ENCODE data around the gene GRK5. TPM values are rescaled to one million over a fixed set of nuclear protein-coding genes. Genes with fewer than 3 reads are reported as not detected.

The GRK5 gene
- total RNA-seq, 1 donor from 2014 or later, result 12.5 TPM

DNA sequence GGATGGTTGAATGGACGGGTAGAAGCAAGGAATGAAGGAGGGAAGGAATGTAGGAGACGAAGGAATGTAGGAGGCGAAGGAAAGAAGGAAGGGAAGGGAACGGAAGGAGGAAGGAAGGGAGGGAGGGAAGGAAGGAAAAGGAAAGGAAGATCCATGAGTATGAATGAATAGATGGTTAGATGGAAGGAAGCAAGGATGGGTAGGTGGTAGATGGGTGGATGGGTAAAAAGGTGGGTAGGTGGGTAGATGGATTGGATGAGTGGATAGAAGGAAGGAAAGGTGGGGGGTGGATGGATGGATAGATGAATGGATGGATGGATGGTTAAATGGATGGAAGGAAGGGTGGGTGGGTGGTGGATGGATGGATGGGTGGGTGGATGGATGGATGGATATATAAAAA lies 257.7 kb downstream of the GRK5 start:
- no peak overlapping the region for H3K4me3 ChIP-seq (ENCODE audit: low read length in 3 of 3)
- H3K9ac ChIP-seq (ENCODE audit: low read depth in 1 of 3, low read length in 3 of 3), result no peak overlapping the region
- no peaks in the 10 kb centered on the region for H3K36me3 ChIP-seq (ENCODE audit: control insufficient read depth in 3 of 3, insufficient read depth in 3 of 3, low read length in 3 of 3)
- H3K27me3 ChIP-seq (ENCODE audit: control insufficient read depth in 3 of 3, insufficient read depth in 3 of 3, low read length in 3 of 3), result peaks cover 0 to 5% (median 4%) of the 10 kb centered on the region in 3 donors
- no peak overlapping the region for H3K27ac ChIP-seq (ENCODE audit: low read depth, low read length)
- peaks cover 0 to 6% (median 0%) of the 10 kb centered on the region in 3 donors for H3K4me1 ChIP-seq (ENCODE audit: control insufficient read depth in 3 of 3, insufficient read depth in 3 of 3, low read length in 3 of 3)
- H3K9me3 ChIP-seq (ENCODE audit: control insufficient read depth in 3 of 3, low read length in 3 of 3), result no peaks in the 10 kb centered on the region

- Histone ChIP-seq H3K4me1 (ENCODE audit: control insufficient read depth in 3 of 3, insufficient read depth in 3 of 3, low read length in 3 of 3) (peaks cover 0 to 6% (median 0%) of the 10 kb centered on the region in 3 donors), H3K27ac (ENCODE audit: low read depth, low read length) (no peak overlapping the region), H3K36me3 (ENCODE audit: control insufficient read depth in 3 of 3, insufficient read depth in 3 of 3, low read length in 3 of 3) (no peaks in the 10 kb centered on the region), H3K4me3 (ENCODE audit: low read length in 3 of 3) (no peak overlapping the region), H3K9me3 (ENCODE audit: control insufficient read depth in 3 of 3, low read length in 3 of 3) (no peaks in the 10 kb centered on the region), H3K27me3 (ENCODE audit: control insufficient read depth in 3 of 3, insufficient read depth in 3 of 3, low read length in 3 of 3) (peaks cover 0 to 5% (median 4%) of the 10 kb centered on the region in 3 donors), H3K9ac (ENCODE audit: low read depth in 1 of 3, low read length in 3 of 3) (no peak overlapping the region)
These were observed 258.7 kb downstream of the GRK5 start for GRCh38 chr10:119466076-119466475.

DNA sequence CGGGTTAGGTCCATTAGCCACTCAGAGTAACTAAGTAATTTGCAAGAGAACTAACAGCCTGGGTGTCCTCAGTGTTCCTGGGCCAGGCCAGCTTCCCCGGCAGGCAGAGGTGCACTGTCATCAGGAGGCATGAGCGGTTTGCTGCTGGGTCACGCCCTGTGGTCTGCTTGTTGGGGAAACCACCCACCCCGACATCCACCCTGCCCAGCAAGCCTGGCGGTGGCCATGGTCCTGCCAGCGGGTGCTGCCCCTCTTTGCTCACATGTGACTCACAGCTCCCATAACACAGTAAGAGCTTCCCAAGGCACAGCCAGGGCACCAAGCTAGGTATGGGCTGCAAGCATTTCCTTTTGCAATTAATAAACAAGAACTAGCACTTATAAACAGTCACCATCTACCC lies 259.3 kb downstream of the GRK5 start:
- H3K4me1 ChIP-seq (ENCODE audit: control insufficient read depth in 3 of 3, insufficient read depth in 3 of 3, low read length in 3 of 3), result peaks cover 0 to 6% (median 0%) of the 10 kb centered on the region in 3 donors
- H3K4me3 ChIP-seq (ENCODE audit: low read length in 3 of 3), result no peak overlapping the region
- no peak overlapping the region for H3K9ac ChIP-seq (ENCODE audit: low read depth in 1 of 3, low read length in 3 of 3)
- H3K9me3 ChIP-seq (ENCODE audit: control insufficient read depth in 3 of 3, low read length in 3 of 3), result no peaks in the 10 kb centered on the region
- H3K27me3 ChIP-seq (ENCODE audit: control insufficient read depth in 3 of 3, insufficient read depth in 3 of 3, low read length in 3 of 3), result peaks cover 0 to 5% (median 4%) of the 10 kb centered on the region in 3 donors
- H3K27ac ChIP-seq (ENCODE audit: low read depth, low read length), result no peak overlapping the region
- no peaks in the 10 kb centered on the region for H3K36me3 ChIP-seq (ENCODE audit: control insufficient read depth in 3 of 3, insufficient read depth in 3 of 3, low read length in 3 of 3)

DNA sequence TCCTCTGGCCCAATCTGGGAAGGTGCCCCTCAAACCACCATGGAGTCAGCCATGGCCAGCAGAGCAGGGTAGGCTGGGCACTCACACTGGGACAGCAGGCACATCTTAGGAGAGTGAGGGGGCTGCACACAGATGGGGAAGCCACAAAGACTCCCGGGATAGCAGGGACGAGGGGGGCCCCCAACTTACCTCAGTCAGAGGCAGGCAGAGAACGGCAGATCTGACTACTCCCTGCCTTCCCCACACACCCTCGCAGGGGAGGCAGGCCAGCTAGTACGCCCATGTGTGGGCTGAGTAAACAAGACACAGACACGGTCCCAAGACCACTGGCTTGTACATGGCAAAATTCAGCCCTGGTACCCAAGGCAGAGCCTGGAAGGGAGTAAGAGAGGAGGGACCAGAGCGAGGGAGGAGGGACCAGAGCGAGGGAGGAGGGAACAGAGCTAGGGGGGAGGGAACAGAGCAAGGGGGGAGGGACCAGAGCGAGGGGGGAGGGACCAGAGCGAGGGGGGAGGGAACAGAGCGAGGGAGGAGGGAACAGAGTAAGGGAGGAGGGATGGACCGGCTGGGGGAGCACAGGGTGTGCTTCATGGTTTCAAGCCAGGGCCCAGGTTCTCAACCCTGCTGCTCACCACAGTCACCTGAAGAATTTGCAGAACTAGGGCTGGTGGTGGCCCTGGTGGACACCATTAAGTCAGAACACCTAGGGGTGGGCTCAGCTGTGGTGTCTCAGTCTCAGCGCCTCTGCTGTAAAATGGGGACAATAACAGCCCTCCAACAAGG lies 261.4 kb downstream of the GRK5 start:
- H3K9ac ChIP-seq (ENCODE audit: low read depth in 1 of 3, low read length in 3 of 3), result no peak overlapping the region
- H3K36me3 ChIP-seq (ENCODE audit: control insufficient read depth in 3 of 3, insufficient read depth in 3 of 3, low read length in 3 of 3), result no peaks in the 10 kb centered on the region
- H3K4me3 ChIP-seq (ENCODE audit: low read length in 3 of 3), result no peak overlapping the region
- peaks cover 0 to 6% (median 0%) of the 10 kb centered on the region in 3 donors for H3K4me1 ChIP-seq (ENCODE audit: control insufficient read depth in 3 of 3, insufficient read depth in 3 of 3, low read length in 3 of 3)
- H3K27ac ChIP-seq (ENCODE audit: low read depth, low read length), result no peak overlapping the region
- peaks cover 0 to 5% (median 4%) of the 10 kb centered on the region in 3 donors for H3K27me3 ChIP-seq (ENCODE audit: control insufficient read depth in 3 of 3, insufficient read depth in 3 of 3, low read length in 3 of 3)
- no peaks in the 10 kb centered on the region for H3K9me3 ChIP-seq (ENCODE audit: control insufficient read depth in 3 of 3, low read length in 3 of 3)

DNA sequence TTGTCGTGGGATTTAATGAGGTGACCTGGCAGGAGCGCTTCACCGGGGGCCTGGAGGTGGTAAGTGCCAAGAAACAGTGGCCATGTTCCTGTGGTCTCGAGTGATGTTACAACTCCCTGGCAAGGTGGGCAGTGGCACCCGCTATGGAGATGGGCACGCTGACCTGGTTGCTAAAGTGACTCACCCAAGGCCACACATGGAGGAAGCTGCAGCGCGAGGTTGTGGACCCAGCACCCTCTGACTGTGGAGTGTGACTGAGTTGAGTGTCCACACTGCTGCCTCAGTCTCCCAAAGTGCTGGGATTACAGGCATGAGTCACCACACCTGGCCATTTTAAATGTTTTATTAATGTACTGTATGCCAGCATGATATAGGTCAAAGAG lies 261.9 kb downstream of the GRK5 start:
- H3K36me3 ChIP-seq (ENCODE audit: control insufficient read depth in 3 of 3, insufficient read depth in 3 of 3, low read length in 3 of 3), result no peaks in the 10 kb centered on the region
- no peak overlapping the region for H3K4me3 ChIP-seq (ENCODE audit: low read length in 3 of 3)
- H3K27me3 ChIP-seq (ENCODE audit: control insufficient read depth in 3 of 3, insufficient read depth in 3 of 3, low read length in 3 of 3), result peaks cover 0 to 5% (median 4%) of the 10 kb centered on the region in 3 donors
- H3K27ac ChIP-seq (ENCODE audit: low read depth, low read length), result no peak overlapping the region
- H3K4me1 ChIP-seq (ENCODE audit: control insufficient read depth in 3 of 3, insufficient read depth in 3 of 3, low read length in 3 of 3), result peaks cover 0 to 6% (median 0%) of the 10 kb centered on the region in 3 donors
- no peaks in the 10 kb centered on the region for H3K9me3 ChIP-seq (ENCODE audit: control insufficient read depth in 3 of 3, low read length in 3 of 3)
- H3K9ac ChIP-seq (ENCODE audit: low read depth in 1 of 3, low read length in 3 of 3), result no peak overlapping the region

DNA sequence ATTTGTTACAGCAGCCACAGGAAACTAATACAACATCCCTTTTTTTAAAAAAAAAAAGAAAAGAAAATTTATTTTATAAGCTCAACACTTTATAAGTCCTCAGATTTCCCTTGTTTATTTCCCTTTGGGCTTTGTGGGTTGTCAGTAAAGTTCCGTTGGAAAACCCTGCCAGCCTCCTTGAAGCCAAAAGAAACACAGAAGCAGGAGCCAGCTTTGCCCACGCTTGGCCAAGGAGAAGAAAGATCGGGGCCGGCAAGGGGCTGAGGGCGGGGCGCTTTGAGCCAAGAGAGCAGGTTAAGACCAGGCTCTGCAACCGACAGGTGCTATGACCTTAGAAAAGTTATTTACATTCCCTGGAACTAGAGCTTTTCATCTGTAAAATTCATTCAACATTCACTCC lies 262.5 kb downstream of the GRK5 start:
- Histone ChIP-seq H3K9ac (ENCODE audit: low read depth in 1 of 3, low read length in 3 of 3) (no peak overlapping the region), H3K27ac (ENCODE audit: low read depth, low read length) (no peak overlapping the region), H3K36me3 (ENCODE audit: control insufficient read depth in 3 of 3, insufficient read depth in 3 of 3, low read length in 3 of 3) (no peaks in the 10 kb centered on the region), H3K9me3 (ENCODE audit: control insufficient read depth in 3 of 3, low read length in 3 of 3) (no peaks in the 10 kb centered on the region), H3K27me3 (ENCODE audit: control insufficient read depth in 3 of 3, insufficient read depth in 3 of 3, low read length in 3 of 3) (peaks cover 0 to 5% (median 4%) of the 10 kb centered on the region in 3 donors), H3K4me1 (ENCODE audit: control insufficient read depth in 3 of 3, insufficient read depth in 3 of 3, low read length in 3 of 3) (peaks cover 0 to 6% (median 0%) of the 10 kb centered on the region in 3 donors), H3K4me3 (ENCODE audit: low read length in 3 of 3) (no peak overlapping the region)

- Histone ChIP-seq H3K4me1 (ENCODE audit: control insufficient read depth in 3 of 3, insufficient read depth in 3 of 3, low read length in 3 of 3) (peaks cover 0 to 4% (median 0%) of the 10 kb centered on the region in 3 donors), H3K27ac (ENCODE audit: low read depth, low read length) (no peak overlapping the region), H3K27me3 (ENCODE audit: control insufficient read depth in 3 of 3, insufficient read depth in 3 of 3, low read length in 3 of 3) (peaks cover 0 to 7% (median 2%) of the 10 kb centered on the region in 3 donors), H3K4me3 (ENCODE audit: low read length in 3 of 3) (no peak overlapping the region), H3K36me3 (ENCODE audit: control insufficient read depth in 3 of 3, insufficient read depth in 3 of 3, low read length in 3 of 3) (no peaks in the 10 kb centered on the region), H3K9me3 (ENCODE audit: control insufficient read depth in 3 of 3, low read length in 3 of 3) (no peaks in the 10 kb centered on the region), H3K9ac (ENCODE audit: low read depth in 1 of 3, low read length in 3 of 3) (no peak overlapping the region)
These were observed 263.7 kb downstream of the GRK5 start for GRCh38 chr10:119470920-119471702.

- Histone ChIP-seq H3K9ac (ENCODE audit: low read depth in 1 of 3, low read length in 3 of 3) (no peak overlapping the region), H3K27me3 (ENCODE audit: control insufficient read depth in 3 of 3, insufficient read depth in 3 of 3, low read length in 3 of 3) (peaks cover 3 to 14% (median 14%) of the 10 kb centered on the region in 3 donors), H3K36me3 (ENCODE audit: control insufficient read depth in 3 of 3, insufficient read depth in 3 of 3, low read length in 3 of 3) (no peaks in the 10 kb centered on the region), H3K27ac (ENCODE audit: low read depth, low read length) (no peak overlapping the region), H3K9me3 (ENCODE audit: control insufficient read depth in 3 of 3, low read length in 3 of 3) (no peaks in the 10 kb centered on the region), H3K4me1 (ENCODE audit: control insufficient read depth in 3 of 3, insufficient read depth in 3 of 3, low read length in 3 of 3) (no peaks in the 10 kb centered on the region), H3K4me3 (ENCODE audit: low read length in 3 of 3) (no peak overlapping the region)
These were observed 266.4 kb downstream of the GRK5 start for GRCh38 chr10:119473771-119474170.

DNA sequence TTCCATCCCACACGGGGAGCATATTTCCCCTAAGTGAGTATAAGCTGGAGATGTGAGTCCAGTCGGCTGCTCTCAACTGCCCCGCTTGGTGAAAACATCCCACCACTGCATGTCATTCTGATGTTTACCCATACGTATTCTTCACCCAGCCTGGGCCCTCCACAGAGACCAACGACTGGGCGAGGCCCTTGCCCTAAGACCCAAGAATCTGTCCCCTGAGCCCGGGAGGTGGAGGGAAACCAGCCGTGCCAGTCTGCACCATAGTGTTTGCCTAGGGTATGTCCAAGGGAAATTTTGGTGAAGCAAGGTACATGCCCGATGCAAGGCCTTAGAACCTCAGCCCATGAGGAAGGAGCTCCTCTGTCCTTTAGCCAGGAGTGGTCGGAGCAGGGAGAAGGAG lies 267.2 kb downstream of the GRK5 start:
- peaks cover 0 to 7% (median 0%) of the 10 kb centered on the region in 3 donors for H3K4me1 ChIP-seq (ENCODE audit: control insufficient read depth in 3 of 3, insufficient read depth in 3 of 3, low read length in 3 of 3)
- no peak overlapping the region for H3K9ac ChIP-seq (ENCODE audit: low read depth in 1 of 3, low read length in 3 of 3)
- H3K9me3 ChIP-seq (ENCODE audit: control insufficient read depth in 3 of 3, low read length in 3 of 3), result no peaks in the 10 kb centered on the region
- no peak overlapping the region for H3K4me3 ChIP-seq (ENCODE audit: low read length in 3 of 3)
- no peaks in the 10 kb centered on the region for H3K36me3 ChIP-seq (ENCODE audit: control insufficient read depth in 3 of 3, insufficient read depth in 3 of 3, low read length in 3 of 3)
- peaks cover 3 to 22% (median 14%) of the 10 kb centered on the region in 3 donors for H3K27me3 ChIP-seq (ENCODE audit: control insufficient read depth in 3 of 3, insufficient read depth in 3 of 3, low read length in 3 of 3)
- no peak overlapping the region for H3K27ac ChIP-seq (ENCODE audit: low read depth, low read length)

DNA sequence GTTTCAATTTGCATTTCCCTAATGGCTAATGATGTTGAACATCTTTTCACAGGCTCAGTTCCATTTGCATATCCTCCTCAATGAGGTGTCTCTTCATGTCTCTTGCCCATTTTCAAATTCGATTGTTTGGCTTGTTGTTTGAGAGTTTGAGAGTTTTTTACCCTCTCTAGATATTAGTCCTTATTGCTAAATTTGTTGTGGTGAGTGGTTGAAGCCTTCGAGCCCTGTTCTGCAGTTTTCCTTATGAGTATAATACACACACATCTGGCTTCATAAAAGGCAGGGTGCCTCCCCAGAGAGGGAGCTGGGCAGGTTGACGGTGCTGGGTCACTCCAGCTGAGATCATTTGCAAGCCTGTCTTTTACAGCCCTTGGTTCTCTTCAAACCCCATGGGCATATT lies 270.1 kb downstream of the GRK5 start:
- no peak overlapping the region for H3K9ac ChIP-seq (ENCODE audit: low read depth in 1 of 3, low read length in 3 of 3)
- H3K27me3 ChIP-seq (ENCODE audit: control insufficient read depth in 3 of 3, insufficient read depth in 3 of 3, low read length in 3 of 3), result peaks cover 8 to 35% (median 22%) of the 10 kb centered on the region in 3 donors

More for the DNA sequence above, 270.1 kb downstream of the GRK5 start:
- H3K4me3 ChIP-seq (ENCODE audit: low read length in 3 of 3), result no peak overlapping the region
- H3K9me3 ChIP-seq (ENCODE audit: control insufficient read depth in 3 of 3, low read length in 3 of 3), result no peaks in the 10 kb centered on the region
- H3K27ac ChIP-seq (ENCODE audit: low read depth, low read length), result no peak overlapping the region
- no peaks in the 10 kb centered on the region for H3K36me3 ChIP-seq (ENCODE audit: control insufficient read depth in 3 of 3, insufficient read depth in 3 of 3, low read length in 3 of 3)
- peaks cover 0 to 7% (median 0%) of the 10 kb centered on the region in 3 donors for H3K4me1 ChIP-seq (ENCODE audit: control insufficient read depth in 3 of 3, insufficient read depth in 3 of 3, low read length in 3 of 3)

All from skeletal muscle tissue (tissue), 4 donors.